HG03520 (cell line): ENCODE measurements around the gene FBXO44.
"Not testable (repeated sequence)": the region's sequence is repeated elsewhere in the genome, so short reads cannot be mapped to it uniquely, and the experiment has no call there.

Experiments used
- ATAC-seq: cut with Tn5 transposase; IDR thresholded peaks from one replicate; pipeline ENCODE4 v1.9.1; 2021; ENCODE audit warnings: mild to moderate bottlenecking, moderate library complexity; ENCODE audit not compliant: unreplicated experiment

FBXO44 gene

DNA sequence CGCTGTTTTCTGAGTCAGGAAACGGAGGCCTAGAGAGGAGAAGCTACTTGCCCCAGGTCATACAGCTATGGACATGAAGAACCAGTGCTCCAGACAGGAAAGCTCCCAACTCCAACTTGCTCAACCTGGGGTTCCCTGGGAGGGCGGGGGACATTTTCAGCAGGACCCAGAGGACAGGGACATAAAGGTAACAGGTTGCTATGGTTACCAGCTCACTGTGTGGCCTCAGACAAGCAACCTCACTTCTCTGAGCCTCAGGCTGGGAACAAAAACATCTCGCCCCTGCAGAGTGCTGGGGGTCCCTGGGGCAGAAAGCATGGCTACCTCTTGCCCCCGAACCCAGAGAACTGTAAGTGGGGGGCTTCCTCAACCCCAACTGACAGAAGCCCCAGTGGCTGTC, 16.6 kb upstream of the FBXO44 start:
- no peak for ATAC-seq

GRCh38 chr1:11639372-11639771, 15.3 kb upstream of the FBXO44 start:
- ATAC-seq = no peak

DNA sequence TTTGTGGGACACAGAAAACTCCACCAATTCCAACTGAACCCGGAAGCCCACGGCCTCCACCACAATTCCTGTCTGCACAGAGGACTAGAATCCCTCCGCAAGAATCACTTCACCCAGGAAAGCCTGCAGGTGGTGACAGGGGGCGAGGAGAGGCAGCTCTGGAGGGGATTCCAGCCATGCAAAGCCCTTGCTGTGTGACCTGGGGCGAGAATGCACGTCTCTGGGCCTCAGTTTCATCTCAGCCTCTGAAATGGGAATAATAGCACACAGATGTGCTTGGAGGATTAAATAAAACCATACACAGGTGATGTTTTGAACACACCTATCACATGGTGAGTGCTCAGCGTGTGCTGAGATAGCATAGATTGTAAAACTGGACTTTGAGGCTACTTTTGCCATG, 14.6 kb upstream of the FBXO44 start:
- ATAC-seq = no peak

- ATAC-seq = no peak
Observed at GRCh38 chr1:11640944-11641343, 13.7 kb upstream of the FBXO44 start.

GRCh38 chr1:11641776-11642305, 12.8 kb upstream of the FBXO44 start:
- no peak for ATAC-seq

DNA sequence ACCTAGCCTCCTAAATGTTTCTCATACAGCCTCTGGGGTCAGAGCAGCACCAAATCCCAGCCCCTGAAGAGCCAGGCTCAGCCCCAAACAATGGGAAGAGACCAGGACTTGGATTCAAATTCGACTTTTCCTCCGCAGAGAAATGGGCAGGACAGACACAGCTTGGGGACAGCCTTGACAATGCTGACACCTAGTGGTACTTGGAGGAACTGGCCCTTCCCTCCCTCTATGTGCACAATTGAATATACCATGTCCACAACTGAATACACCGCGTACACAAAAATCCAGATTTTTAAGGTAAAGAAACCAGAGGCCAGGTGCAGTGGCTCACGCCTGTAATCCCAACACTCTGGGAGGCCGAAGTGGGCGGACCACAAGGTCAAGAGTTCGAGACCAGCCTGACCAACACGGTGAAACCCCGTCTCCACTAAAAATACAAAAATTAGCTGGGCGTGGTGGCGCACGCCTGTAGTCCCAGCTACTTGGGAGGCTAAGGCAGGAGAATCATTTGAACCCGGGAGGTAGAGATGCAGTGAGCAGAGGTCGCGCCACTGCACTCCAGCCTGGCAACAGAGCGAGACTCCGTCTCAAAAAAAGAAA, 12.2 kb upstream of the FBXO44 start:
- not testable (repeated sequence) for ATAC-seq

- ATAC-seq = no peak
Observed at GRCh38 chr1:11643782-11644181, 10.9 kb upstream of the FBXO44 start.

DNA sequence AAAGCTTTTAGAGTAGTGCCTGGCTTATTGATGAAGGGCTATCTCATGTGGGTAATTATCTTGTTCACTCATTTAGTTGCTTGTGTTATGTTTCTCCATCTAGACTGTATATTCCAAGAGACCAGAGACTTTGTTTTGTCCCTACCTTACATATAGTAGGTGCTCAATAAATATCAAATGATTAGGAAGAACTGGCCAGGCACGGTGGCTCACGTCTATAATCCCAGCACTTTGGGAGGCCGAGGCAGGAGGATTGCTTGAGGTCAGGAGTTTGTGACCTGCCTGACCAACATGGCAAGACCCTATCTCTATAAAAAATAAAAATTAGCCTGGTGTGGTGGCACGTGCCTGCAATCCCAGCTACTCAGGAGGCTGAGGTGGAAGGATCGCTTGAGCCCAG, 9.4 kb upstream of the FBXO44 start:
- ATAC-seq = no peak

DNA sequence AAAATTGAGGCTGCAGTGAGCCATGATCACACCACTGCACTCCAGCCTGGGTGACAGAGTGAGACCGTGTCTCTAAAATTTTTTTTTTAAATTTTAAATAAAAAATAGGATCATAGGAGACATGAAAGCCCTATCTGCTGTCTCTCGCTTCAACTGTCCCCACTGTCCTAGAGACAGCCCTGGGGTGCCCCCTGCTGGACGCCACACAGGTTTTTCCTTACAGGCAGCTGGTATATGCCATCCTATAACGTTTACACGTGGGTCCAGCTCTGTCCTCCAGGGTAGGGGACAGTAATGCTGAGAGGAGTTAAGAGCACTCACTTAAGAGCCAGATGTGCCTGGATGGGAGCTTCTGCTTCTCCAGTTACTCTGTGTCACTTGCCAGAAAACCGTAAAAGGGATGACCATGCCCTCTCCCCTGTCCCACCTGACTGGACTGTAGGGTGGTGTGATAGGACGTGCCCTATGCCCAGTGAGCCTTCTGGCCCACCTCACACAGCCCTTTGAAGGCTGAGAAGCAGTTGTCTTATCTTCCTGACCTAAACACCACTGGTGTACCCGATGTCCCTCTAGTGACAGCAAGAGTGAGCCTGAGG, 8.9 kb upstream of the FBXO44 start:
- ATAC-seq = no peak

- no peak for ATAC-seq
Observed at GRCh38 chr1:11646317-11646716, 8.4 kb upstream of the FBXO44 start.

DNA sequence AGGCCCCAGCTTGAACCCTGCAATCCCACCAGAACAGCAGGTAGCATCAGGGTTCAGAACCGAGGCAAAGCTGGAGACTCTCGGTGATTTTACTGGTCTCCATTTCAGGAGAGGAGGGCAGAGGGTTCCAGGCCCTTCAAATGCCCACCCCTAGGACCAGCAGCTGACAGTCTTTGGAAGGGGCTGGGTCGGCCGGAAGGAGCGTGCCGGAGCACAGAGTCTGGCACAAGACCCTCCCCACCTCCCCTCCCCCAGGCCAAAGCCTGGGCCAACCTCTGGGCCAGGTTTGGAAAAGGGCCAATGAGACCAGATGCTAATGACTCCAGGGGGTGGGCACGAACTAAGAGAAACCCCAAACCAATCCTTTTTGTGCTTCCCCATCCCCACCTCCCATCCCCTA, 7.3 kb upstream of the FBXO44 start:
- ATAC-seq = no peak

GRCh38 chr1:11648039-11648438, 6.6 kb upstream of the FBXO44 start:
- ATAC-seq = no peak

DNA sequence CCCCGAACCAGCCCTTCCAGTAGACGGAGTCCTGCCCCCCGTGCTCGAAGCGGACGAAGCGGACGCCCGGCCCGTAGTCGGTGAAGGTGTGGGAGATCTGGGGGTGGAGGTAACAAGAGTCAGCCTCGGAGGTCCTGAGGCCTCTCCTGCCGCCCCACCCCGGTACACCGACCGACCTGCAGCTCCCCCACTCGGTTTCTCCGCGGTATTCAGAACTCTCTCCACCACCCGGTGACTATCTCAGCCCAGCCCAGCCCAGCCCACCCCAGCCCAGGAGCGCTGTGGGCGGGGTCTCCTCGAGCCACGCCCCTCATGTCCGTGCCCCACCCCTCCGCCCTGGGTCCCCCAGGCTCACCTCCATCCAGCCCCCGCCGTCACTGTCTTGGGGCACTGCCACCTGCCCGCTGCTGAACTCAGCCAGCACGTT, 5.9 kb upstream of the FBXO44 start:
- ATAC-seq = no peak

DNA sequence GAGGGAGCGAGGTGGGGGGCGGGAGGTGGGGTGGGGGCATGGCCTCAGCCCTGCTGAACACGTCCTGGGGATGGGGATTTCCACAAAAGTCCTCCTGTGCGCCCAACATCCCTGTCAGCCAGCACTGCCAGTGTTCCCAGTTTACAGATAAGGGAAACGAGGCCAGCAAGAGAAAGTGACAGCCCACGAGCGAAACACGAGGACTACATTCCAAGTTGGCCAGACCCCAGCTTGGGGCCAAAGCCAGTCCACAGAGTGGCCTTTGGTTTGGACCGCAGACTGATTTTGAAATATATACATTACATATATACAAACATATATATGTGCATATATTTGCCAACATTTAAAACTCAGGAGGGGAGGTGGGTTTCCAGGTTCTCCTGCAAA, 5.4 kb upstream of the FBXO44 start:
- no peak for ATAC-seq

DNA sequence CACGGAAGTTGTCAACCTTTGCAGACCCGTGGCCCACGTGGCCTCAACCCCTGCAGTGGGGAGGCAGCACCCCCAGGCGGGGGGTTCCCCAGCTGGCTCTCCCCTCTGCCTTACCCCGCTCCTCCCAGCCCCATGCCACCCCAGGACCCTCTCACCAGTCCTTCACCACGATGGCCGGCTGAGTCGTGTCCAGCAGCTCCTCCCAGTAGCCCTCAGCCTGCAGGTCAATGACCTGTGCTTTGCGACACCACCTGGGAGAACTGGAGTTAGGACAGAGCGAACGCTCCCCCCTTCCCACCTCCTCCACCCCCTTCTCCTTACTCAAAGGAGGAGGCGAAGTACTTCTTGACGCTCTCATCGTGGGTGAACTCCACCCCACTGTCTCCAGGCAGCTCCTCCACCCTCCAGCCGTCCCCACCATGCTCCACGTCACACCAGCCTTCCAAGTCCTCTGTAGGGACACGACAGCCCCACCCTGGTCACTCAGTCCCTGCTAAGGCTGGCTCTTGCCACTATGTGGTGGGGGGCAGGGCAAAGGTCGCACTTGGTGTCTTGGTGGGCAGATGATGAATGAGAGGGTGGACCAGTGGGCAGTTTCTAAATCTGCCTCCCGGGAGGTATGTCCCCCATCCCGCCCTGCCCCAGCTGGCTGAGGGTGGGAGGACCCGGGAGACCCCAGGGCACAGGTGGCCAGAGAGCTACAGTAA, 4.9 kb upstream of the FBXO44 start:
- ATAC-seq = no peak

DNA sequence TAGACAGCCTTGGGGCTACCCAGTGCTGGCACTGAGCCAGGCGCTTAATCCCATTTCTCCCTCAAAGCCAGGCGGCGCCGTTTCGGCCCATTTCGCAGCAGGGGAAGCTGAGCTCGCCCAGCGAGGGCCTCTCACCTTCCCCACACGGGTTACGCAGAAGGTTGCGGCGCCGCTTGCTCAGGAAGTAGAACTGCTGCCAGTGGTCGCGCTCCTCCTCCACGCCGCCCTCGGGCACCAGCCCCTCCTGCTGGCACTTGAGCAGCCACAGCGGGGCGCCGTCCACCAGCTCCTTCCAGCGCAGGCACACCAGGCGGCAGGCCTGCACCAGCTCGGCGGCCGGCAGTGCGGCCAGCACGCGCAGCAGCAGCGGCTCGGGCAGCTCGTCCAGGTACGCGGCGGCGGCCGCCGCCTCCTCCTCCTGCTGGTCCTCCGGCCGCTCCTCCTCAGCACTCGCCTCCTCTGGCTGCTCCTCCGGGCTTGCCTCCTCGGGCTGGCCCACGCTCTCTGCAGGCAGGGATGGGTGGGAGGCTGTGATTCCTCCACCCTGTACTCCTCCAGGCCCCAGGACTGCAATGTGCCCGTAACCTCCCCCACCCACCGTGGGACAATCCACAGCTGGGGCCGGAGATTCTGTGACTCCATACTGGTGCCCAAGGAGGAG, 4.2 kb upstream of the FBXO44 start:
- ATAC-seq = no peak

- ATAC-seq = no peak
Observed at GRCh38 chr1:11651017-11651416, 3.7 kb upstream of the FBXO44 start.

- ATAC-seq = no peak
Observed at GRCh38 chr1:11652203-11652780, 2.4 kb upstream of the FBXO44 start.

- ATAC-seq = no peak
Observed at GRCh38 chr1:11653101-11653860, 1.4 kb upstream of the FBXO44 start.

DNA sequence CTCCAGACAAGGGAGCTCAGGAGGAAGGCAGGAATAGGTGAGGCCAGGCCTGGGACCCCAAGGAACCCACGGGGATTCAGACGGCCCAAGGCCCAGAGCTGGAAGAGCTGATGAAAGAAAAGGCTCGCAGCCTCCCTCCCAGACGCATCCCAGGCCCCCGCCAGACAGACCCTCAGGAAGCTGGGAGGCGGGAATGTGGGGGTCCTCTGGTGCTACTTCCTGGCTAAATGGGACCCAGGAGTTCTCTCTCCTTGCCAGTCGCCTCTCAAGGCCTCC, 878 bp upstream of the FBXO44 start:
- ATAC-seq = no peak
